Measurements from ENCODE around the gene AIG1.

The AIG1 gene

GRCh38 chr6:143123941-143124340 is 63.3 kb downstream of the AIG1 start:
- no peak overlapping the region for H3K4me3 ChIP-seq (ENCODE audit: low read depth, low read length, poor library complexity, severe bottlenecking)
- no peaks in the 10 kb centered on the region for H3K9me2 ChIP-seq (ENCODE audit: low read depth, low read length)
- H3K27ac ChIP-seq (ENCODE audit: low read depth, low read length, poor library complexity, severe bottlenecking): no peak overlapping the region
- H4K20me1 ChIP-seq (ENCODE audit: insufficient read depth, low read length): no peaks in the 10 kb centered on the region
- H3K9ac ChIP-seq (ENCODE audit: low read length): no peak overlapping the region
- H3K27me3 ChIP-seq (ENCODE audit: insufficient read depth, low read length): no peaks in the 10 kb centered on the region
- no peaks in the 10 kb centered on the region for H3K4me1 ChIP-seq (ENCODE audit: insufficient read depth, low read length, severe bottlenecking)
- no peaks in the 10 kb centered on the region for H3K79me2 ChIP-seq (ENCODE audit: insufficient read depth, low read length)
- TF ChIP-seq, protein P1, sequence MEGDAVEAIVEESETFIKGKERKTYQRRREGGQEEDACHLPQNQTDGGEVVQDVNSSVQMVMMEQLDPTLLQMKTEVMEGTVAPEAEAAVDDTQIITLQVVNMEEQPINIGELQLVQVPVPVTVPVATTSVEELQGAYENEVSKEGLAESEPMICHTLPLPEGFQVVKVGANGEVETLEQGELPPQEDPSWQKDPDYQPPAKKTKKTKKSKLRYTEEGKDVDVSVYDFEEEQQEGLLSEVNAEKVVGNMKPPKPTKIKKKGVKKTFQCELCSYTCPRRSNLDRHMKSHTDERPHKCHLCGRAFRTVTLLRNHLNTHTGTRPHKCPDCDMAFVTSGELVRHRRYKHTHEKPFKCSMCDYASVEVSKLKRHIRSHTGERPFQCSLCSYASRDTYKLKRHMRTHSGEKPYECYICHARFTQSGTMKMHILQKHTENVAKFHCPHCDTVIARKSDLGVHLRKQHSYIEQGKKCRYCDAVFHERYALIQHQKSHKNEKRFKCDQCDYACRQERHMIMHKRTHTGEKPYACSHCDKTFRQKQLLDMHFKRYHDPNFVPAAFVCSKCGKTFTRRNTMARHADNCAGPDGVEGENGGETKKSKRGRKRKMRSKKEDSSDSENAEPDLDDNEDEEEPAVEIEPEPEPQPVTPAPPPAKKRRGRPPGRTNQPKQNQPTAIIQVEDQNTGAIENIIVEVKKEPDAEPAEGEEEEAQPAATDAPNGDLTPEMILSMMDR (IDR thresholded peaks at IDR 0.05; ENCODE audit: low read length): no peak
- TF ChIP-seq EZH2 (IDR thresholded peaks at IDR 0.05; ENCODE audit: borderline replicate concordance, low read length): no peak
- no peaks in the 10 kb centered on the region for H3F3A ChIP-seq (ENCODE audit: insufficient read depth, low read length)
- H3K9me3 ChIP-seq (ENCODE audit: low read length): no peaks in the 10 kb centered on the region
- H3K4me2 ChIP-seq (ENCODE audit: low read length): no peak overlapping the region
- H2AFZ ChIP-seq (ENCODE audit: low read length): no peak overlapping the region
- H3K36me3 ChIP-seq (ENCODE audit: insufficient read depth, low read length): no peaks in the 10 kb centered on the region

- Histone ChIP-seq H3F3A (ENCODE audit: insufficient read depth, low read length) (no peaks in the 10 kb centered on the region), H3K9ac (ENCODE audit: low read length) (no peak overlapping the region), H3K4me3 (ENCODE audit: low read depth, low read length, poor library complexity, severe bottlenecking) (no peak overlapping the region), H3K36me3 (ENCODE audit: insufficient read depth, low read length) (no peaks in the 10 kb centered on the region), H4K20me1 (ENCODE audit: insufficient read depth, low read length) (no peaks in the 10 kb centered on the region), H3K79me2 (ENCODE audit: insufficient read depth, low read length) (no peaks in the 10 kb centered on the region), H3K4me2 (ENCODE audit: low read length) (no peak overlapping the region), H2AFZ (ENCODE audit: low read length) (no peak overlapping the region), H3K4me1 (ENCODE audit: insufficient read depth, low read length, severe bottlenecking) (no peaks in the 10 kb centered on the region), H3K27ac (ENCODE audit: low read depth, low read length, poor library complexity, severe bottlenecking) (no peak overlapping the region), H3K9me2 (ENCODE audit: low read depth, low read length) (no peaks in the 10 kb centered on the region), H3K27me3 (ENCODE audit: insufficient read depth, low read length) (no peaks in the 10 kb centered on the region), H3K9me3 (ENCODE audit: low read length) (no peaks in the 10 kb centered on the region)
- TF ChIP-seq, protein P1 (IDR thresholded peaks at IDR 0.05; ENCODE audit: low read length): no peak
- no peak for TF ChIP-seq EZH2 (IDR thresholded peaks at IDR 0.05; ENCODE audit: borderline replicate concordance, low read length)
These were observed 64.8 kb downstream of the AIG1 start for GRCh38 chr6:143125455-143125854.

DNA sequence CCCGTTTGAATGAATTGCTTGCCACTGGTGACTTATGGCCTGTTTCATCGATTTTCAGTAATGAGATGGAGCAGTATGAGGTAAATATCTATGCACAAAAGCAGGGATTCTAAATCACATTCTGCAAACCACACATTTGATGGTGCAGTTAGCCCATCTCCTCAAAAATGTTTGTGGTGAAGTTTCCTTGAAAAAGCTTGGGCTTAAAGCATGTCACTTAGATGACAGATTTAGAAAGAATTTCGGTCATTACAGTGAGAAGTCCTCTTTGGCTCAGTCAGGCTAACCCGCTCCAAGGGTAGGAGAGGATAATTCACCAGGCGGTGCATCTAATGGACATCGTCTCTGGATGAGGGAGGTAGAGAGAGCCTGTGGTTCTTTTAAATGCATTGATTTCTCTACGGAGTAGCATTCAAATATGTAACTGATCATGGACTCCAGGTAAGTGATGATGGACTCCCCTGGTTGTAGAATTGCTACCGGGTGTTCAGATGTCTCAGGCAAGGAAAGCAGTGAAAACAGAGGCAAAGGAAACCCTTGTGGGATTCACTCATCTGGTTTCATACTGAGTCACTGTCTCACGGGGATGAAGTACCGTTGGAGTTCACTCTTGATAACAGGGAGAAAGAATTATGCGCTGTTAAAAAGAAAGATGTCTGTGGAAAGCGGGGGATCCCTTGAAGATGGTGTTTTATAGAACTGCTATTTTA is 65.3 kb downstream of the AIG1 start:
- H3F3A ChIP-seq (ENCODE audit: insufficient read depth, low read length): no peaks in the 10 kb centered on the region
- no peak overlapping the region for H2AFZ ChIP-seq (ENCODE audit: low read length)
- no peaks in the 10 kb centered on the region for H3K36me3 ChIP-seq (ENCODE audit: insufficient read depth, low read length)
- TF ChIP-seq, protein P1 (IDR thresholded peaks at IDR 0.05; ENCODE audit: low read length): no peak
- no peak for TF ChIP-seq EZH2 (IDR thresholded peaks at IDR 0.05; ENCODE audit: borderline replicate concordance, low read length)
- no peaks in the 10 kb centered on the region for H4K20me1 ChIP-seq (ENCODE audit: insufficient read depth, low read length)
- no peaks in the 10 kb centered on the region for H3K9me2 ChIP-seq (ENCODE audit: low read depth, low read length)
- H3K4me2 ChIP-seq (ENCODE audit: low read length): no peak overlapping the region
- H3K4me3 ChIP-seq (ENCODE audit: low read depth, low read length, poor library complexity, severe bottlenecking): no peak overlapping the region
- H3K27me3 ChIP-seq (ENCODE audit: insufficient read depth, low read length): no peaks in the 10 kb centered on the region
- H3K79me2 ChIP-seq (ENCODE audit: insufficient read depth, low read length): no peaks in the 10 kb centered on the region
- H3K27ac ChIP-seq (ENCODE audit: low read depth, low read length, poor library complexity, severe bottlenecking): no peak overlapping the region
- H3K4me1 ChIP-seq (ENCODE audit: insufficient read depth, low read length, severe bottlenecking): no peaks in the 10 kb centered on the region
- H3K9ac ChIP-seq (ENCODE audit: low read length): no peak overlapping the region
- H3K9me3 ChIP-seq (ENCODE audit: low read length): peaks cover 4% of the 10 kb centered on the region; the same call in 1 of the 2 replicates

All from OCI-LY1 (cell line).